Chondrocyte (in vitro differentiated cells): ENCODE measurements around the gene DDX49. TPM values are rescaled to one million over a fixed set of nuclear protein-coding genes. Genes with fewer than 3 reads are reported as not detected.
A peak's percentile ranks its signal among the peaks of the same experiment; 100 is the strongest.

Source experiments
- DNase-seq: peaks from one replicate; pipeline ENCODE4 v3.0.0; 2021; ENCODE audit warnings: mixed read lengths, low spot score
- H3K27ac Mint-ChIP-seq: one replicate; pipeline ENCODE4 v1.8.0; 2021; ENCODE audit warnings: mild to moderate bottlenecking, moderate library complexity, mixed read lengths; ENCODE audit not compliant: unreplicated experiment
- H3K27me3 Mint-ChIP-seq: 2 replicates; pipeline ENCODE4 v1.8.0; 2021; ENCODE audit warnings: low read depth, mixed read lengths
- H3K36me3 Mint-ChIP-seq: 2 replicates; pipeline ENCODE4 v1.8.0; 2021; ENCODE audit warnings: low read depth, mixed read lengths
- H3K4me1 Mint-ChIP-seq: 2 replicates; pipeline ENCODE4 v1.8.0; 2021; ENCODE audit warnings: low read depth, mild to moderate bottlenecking, mixed read lengths
- H3K4me3 Mint-ChIP-seq: one replicate; pipeline ENCODE4 v1.8.0; 2021; ENCODE audit warnings: mild to moderate bottlenecking, moderate library complexity, mixed read lengths; ENCODE audit not compliant: unreplicated experiment
- H3K9me3 Mint-ChIP-seq: 2 replicates; pipeline ENCODE4 v1.8.0; 2021; ENCODE audit warnings: low read depth, mixed read lengths
- CTCF ChIP-seq: fragments of 200-600 bp; sonication (generic); IDR thresholded peaks from 2 replicates; pipeline ENCODE4 v1.5.0; 2021; ENCODE audit warnings: antibody characterized with exemption, mild to moderate bottlenecking, moderate library complexity
- total RNA-seq: library from RNA; stranded (reverse); gene quantifications from 3 replicates; pipeline ENCODE4 v1.2.1, GENCODE V29; 2021

The DDX49 gene
- total RNA-seq, 1 donor from 2014 or later = 50.6 TPM

- peaks cover 17% of the 10 kb centered on the region for H3K36me3 Mint-ChIP-seq
- no peak for TF ChIP-seq CTCF
- no peaks in the 10 kb centered on the region for H3K27me3 Mint-ChIP-seq
- no peak overlapping the region for H3K27ac Mint-ChIP-seq
- peaks cover 6% of the 10 kb centered on the region for H3K9me3 Mint-ChIP-seq
- no peak for DNase-seq
- no peaks in the 10 kb centered on the region for H3K4me1 Mint-ChIP-seq
- no peak overlapping the region for H3K4me3 Mint-ChIP-seq
Measured at GRCh38 chr19:18881491-18881890, 38.0 kb upstream of the DDX49 start.

GRCh38 chr19:18883526-18884304 lies 35.8 kb upstream of the DDX49 start:
- TF ChIP-seq CTCF = no peak
- Mint-ChIP-seq H3K27me3 (no peaks in the 10 kb centered on the region), H3K4me1 (no peaks in the 10 kb centered on the region), H3K4me3 (no peak overlapping the region), H3K9me3 (no peaks in the 10 kb centered on the region), H3K27ac (no peak overlapping the region), H3K36me3 (peaks cover 9% of the 10 kb centered on the region)
- peak; percentile 75 for DNase-seq

GRCh38 chr19:18886972-18887371 lies 32.5 kb upstream of the DDX49 start:
- H3K36me3 Mint-ChIP-seq = peaks cover 7% of the 10 kb centered on the region
- no peaks in the 10 kb centered on the region for H3K4me1 Mint-ChIP-seq
- H3K9me3 Mint-ChIP-seq = no peaks in the 10 kb centered on the region
- H3K27ac Mint-ChIP-seq = no peak overlapping the region
- H3K4me3 Mint-ChIP-seq = no peak overlapping the region
- no peak for DNase-seq
- no peak for TF ChIP-seq CTCF
- no peaks in the 10 kb centered on the region for H3K27me3 Mint-ChIP-seq

GRCh38 chr19:18889949-18890745 lies 29.4 kb upstream of the DDX49 start:
- Mint-ChIP-seq H3K9me3 (no peaks in the 10 kb centered on the region), H3K4me3 (no peak overlapping the region), H3K36me3 (peaks cover 4% of the 10 kb centered on the region), H3K27ac (no peak overlapping the region), H3K4me1 (no peaks in the 10 kb centered on the region), H3K27me3 (no peaks in the 10 kb centered on the region)
- no peak for TF ChIP-seq CTCF
- DNase-seq = peak; percentile 74

GRCh38 chr19:18893587-18894253 lies 25.8 kb upstream of the DDX49 start:
- Mint-ChIP-seq H3K27ac (no peak overlapping the region), H3K9me3 (no peaks in the 10 kb centered on the region), H3K4me3 (no peak overlapping the region), H3K4me1 (peaks cover 3% of the 10 kb centered on the region), H3K36me3 (no peaks in the 10 kb centered on the region), H3K27me3 (no peaks in the 10 kb centered on the region)
- TF ChIP-seq CTCF = no peak
- DNase-seq = no peak
